GM19099 (cell line): Measurements from ENCODE around the gene NUP37.

Experiments
- POLR2A ChIP-seq: IDR thresholded peaks from 3 replicates; pipeline ENCODE4 v1.6.1; 2011; ENCODE audit warnings: low read depth; ENCODE audit not compliant: insufficient read length; ENCODE audit errors: extremely low read depth

NUP37 gene

GRCh38 chr12:102080842-102081241 lies 39.1 kb downstream of the NUP37 start:
- no peak for TF ChIP-seq POLR2A

- no peak for TF ChIP-seq POLR2A
Observed at GRCh38 chr12:102069707-102070106, 50.2 kb downstream of the NUP37 start.

- TF ChIP-seq POLR2A: no peak
Observed at GRCh38 chr12:102067574-102068258, 52.2 kb downstream of the NUP37 start.

- no peak for TF ChIP-seq POLR2A
Observed at GRCh38 chr12:102064476-102064875, 55.4 kb downstream of the NUP37 start.

GRCh38 chr12:102063069-102063468 lies 56.8 kb downstream of the NUP37 start:
- TF ChIP-seq POLR2A: no peak

- no peak for TF ChIP-seq POLR2A
Observed at GRCh38 chr12:102062419-102062806, 57.5 kb downstream of the NUP37 start.

- peak; percentile 72 for TF ChIP-seq POLR2A
Observed at GRCh38 chr12:102061560-102062418, 58.1 kb downstream of the NUP37 start, which contains the start of gene WASHC3. WASHC3 (minus strand) TSS chr12:102061991; CDS start chr12:102061962, 29 bp downstream.

GRCh38 chr12:102061096-102061559 lies 58.8 kb downstream of the NUP37 start:
- TF ChIP-seq POLR2A: no peak

GRCh38 chr12:102059343-102059742 lies 60.6 kb downstream of the NUP37 start:
- no peak for TF ChIP-seq POLR2A

GRCh38 chr12:102054345-102054744 lies 65.6 kb downstream of the NUP37 start:
- TF ChIP-seq POLR2A: no peak

- no peak for TF ChIP-seq POLR2A
Observed at GRCh38 chr12:102053062-102053349, 66.9 kb downstream of the NUP37 start.

GRCh38 chr12:102052192-102053061 lies 67.5 kb downstream of the NUP37 start:
- TF ChIP-seq POLR2A: no peak

GRCh38 chr12:102051431-102051965 lies 68.4 kb downstream of the NUP37 start:
- no peak for TF ChIP-seq POLR2A

GRCh38 chr12:102050660-102051430 lies 69.1 kb downstream of the NUP37 start:
- TF ChIP-seq POLR2A: no peak

- no peak for TF ChIP-seq POLR2A
Observed at GRCh38 chr12:102043928-102044327, 76.0 kb downstream of the NUP37 start.
